Lower leg skin (tissue), 4 donors: ENCODE results near the gene OPRM1. TPM values are rescaled to one million over a fixed set of nuclear protein-coding genes. Genes with fewer than 3 reads are reported as not detected.

Experiments used
- DNase-seq, 2 donors: peaks; one replicate each; pipeline ENCODE4 v3.0.0-alpha.2; 2019; ENCODE audit warnings: low spot score in 2 of 2
- H3K4me3 ChIP-seq: fragments of 200-600 bp; sonication (generic); 2 replicates; pipeline ENCODE4 v1.5.1; 2017; ENCODE audit warnings: mild to moderate bottlenecking, low read depth; ENCODE audit not compliant: poor library complexity, severe bottlenecking
- CTCF ChIP-seq, 3 donors: fragments of 450-650 bp; IDR thresholded peaks; one replicate each; pipeline ENCODE4 v1.5.1; 2016; ENCODE audit warnings: antibody characterized with exemption in 3 of 3, mild to moderate bottlenecking in 3 of 3, moderate library complexity in 2 of 3
- POLR2A ChIP-seq, 2 donors: fragments of 450-650 bp; IDR thresholded peaks; one replicate each; pipeline ENCODE4 v1.6.1; 2016 to 2017; ENCODE audit warnings: antibody characterized with exemption in 2 of 2, mild to moderate bottlenecking in 1 of 2, moderate library complexity in 1 of 2
- WGBS, 2 donors: methylation state at CpG; one replicate each; pipeline ENCODE4 v1.1.5; 2018; 5-methylcytosine and 5-hydroxymethylcytosine counted together
- intact Hi-C: fragments of 100-400 bp; cut with DNase I; formaldehyde crosslinking; loops from one replicate; pipeline ENCODE4 v1.15.0; 2023; ENCODE audit warnings: low total_unique reads
- total RNA-seq, 4 donors: library from RNA; depleted of rRNA; stranded (reverse); fragments of >200 nt; gene quantifications; one replicate each; pipeline ENCODE4 v1.1.0, GENCODE V29; 2016

The OPRM1 gene
- total RNA-seq, 4 donors from 2014 or later, result not detected

- no peak for DNase-seq
- TF ChIP-seq CTCF (IDR thresholded peaks at IDR 0.05) (no peak), POLR2A (IDR thresholded peaks at IDR 0.05) (no peak)
- no peak overlapping the region for H3K4me3 ChIP-seq
- 87% methylated on average over 3 of the region's 3 CpGs for WGBS, 2 donors
- intact Hi-C loops, result no loop called here
Measured at GRCh38 chr6:154268486-154268885, 229.4 kb downstream of the OPRM1 start.

DNA sequence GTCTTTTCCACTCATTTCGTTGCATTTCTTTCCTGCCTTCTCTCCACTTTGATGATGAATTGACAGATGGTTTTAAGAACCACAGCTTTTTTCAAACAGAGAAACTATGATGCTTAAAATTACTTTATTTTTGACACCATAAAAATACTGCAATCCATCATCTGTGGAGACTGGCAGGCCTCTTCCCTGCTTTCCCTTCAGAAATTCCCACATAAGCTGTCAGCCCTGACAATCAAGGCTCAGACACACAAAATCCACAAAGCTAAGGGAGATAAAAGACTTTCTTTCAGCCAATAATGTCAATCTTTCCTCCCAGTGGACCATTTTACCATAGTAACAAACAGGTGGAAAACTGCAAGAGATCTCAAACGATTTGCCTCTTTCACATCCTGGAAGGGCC is 235.1 kb downstream of the OPRM1 start:
- intact Hi-C loops, result loop anchor here (10.0 kb wide), 1 partner anchor 119 kb away; no protein-coding TSS in a partner anchor

DNA sequence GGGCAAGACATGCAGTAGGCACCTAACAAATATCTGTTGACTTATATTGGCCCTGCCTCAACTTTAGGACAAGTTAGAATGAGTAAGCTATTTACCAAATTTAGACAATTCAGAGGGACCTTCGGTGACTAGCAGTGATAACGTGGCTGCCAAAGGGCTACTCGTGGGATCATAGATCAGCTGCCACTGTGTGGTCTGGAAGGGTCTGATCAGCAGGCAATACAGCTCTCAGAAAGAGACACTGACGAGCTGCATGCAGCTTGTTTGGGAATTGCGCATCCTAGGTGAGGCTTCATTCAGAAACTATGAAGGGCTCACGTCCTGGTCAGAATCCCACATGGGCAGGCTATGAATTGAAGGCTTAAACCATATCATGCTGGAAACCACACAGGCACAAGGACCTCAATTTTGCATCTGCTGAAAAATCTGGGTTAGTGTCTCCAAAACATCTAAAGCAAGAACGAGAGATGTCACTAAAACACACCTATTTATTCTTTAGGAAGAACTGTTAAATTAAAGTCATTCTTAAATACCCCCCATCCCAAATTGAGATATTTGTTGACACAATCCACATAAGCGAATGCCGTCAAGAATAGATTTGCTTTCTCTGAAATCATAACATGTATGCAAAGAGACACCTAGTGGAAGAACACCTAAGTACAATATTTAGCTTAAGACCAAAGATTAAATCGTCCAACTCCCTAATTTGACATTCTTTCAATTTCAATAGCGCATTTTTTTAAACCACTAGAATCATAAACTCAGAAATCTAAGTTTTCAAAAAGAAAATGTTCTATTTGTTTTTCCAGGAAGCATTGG is 238.0 kb downstream of the OPRM1 start:
- no peak for DNase-seq
- intact Hi-C loops, result loop anchor here (10.0 kb wide), 1 partner anchor 122 kb away; no protein-coding TSS in a partner anchor
- TF ChIP-seq POLR2A (IDR thresholded peaks at IDR 0.05), result no peak
- H3K4me3 ChIP-seq, result no peak overlapping the region
- 41 to 46% methylated on average over 11 of the region's 11 CpGs for WGBS, 2 donors

More for the DNA sequence above, 235.1 kb downstream of the OPRM1 start:
- no peak overlapping the region for H3K4me3 ChIP-seq
- no peak for DNase-seq
- TF ChIP-seq CTCF (IDR thresholded peaks at IDR 0.05), result no peak
- no peak for TF ChIP-seq POLR2A (IDR thresholded peaks at IDR 0.05)
- 81 to 89% methylated on average over 2 of the region's 2 CpGs for WGBS, 2 donors

GRCh38 chr6:154277629-154278017 is 238.6 kb downstream of the OPRM1 start:
- 58 to 59% methylated on average over 7 of the region's 7 CpGs for WGBS, 2 donors
- DNase-seq, result no peak
- intact Hi-C loops, result loop anchor here (10.0 kb wide), 1 partner anchor 123 kb away; no protein-coding TSS in a partner anchor
- no peak for TF ChIP-seq POLR2A (IDR thresholded peaks at IDR 0.05)
- no peak for TF ChIP-seq CTCF (IDR thresholded peaks at IDR 0.05)
- H3K4me3 ChIP-seq, result no peak overlapping the region

DNA sequence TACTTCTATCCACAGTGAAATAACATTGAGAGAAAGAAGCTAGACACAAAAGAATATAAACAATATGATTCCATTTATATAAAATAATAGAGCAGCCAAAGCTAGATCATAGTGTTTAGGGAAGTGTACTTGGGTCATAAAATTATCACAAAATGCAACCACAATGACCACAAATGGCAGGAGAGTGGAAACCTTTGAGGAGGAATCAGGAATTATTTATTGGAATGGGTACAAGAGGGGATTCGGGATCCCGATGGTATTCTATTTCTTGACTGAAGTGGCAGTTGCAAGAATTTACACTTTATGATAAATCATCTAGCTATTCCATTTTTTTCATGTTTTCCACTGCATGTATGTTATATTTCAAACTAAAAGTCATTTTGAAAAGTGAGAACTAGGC is 241.5 kb downstream of the OPRM1 start:
- TF ChIP-seq POLR2A (IDR thresholded peaks at IDR 0.05), result no peak
- no peak for TF ChIP-seq CTCF (IDR thresholded peaks at IDR 0.05)
- no peak for DNase-seq
- intact Hi-C loops, result no loop called here
- WGBS, 2 donors, result 51 to 52% methylated on average over 2 of the region's 2 CpGs
- H3K4me3 ChIP-seq, result no peak overlapping the region

DNA sequence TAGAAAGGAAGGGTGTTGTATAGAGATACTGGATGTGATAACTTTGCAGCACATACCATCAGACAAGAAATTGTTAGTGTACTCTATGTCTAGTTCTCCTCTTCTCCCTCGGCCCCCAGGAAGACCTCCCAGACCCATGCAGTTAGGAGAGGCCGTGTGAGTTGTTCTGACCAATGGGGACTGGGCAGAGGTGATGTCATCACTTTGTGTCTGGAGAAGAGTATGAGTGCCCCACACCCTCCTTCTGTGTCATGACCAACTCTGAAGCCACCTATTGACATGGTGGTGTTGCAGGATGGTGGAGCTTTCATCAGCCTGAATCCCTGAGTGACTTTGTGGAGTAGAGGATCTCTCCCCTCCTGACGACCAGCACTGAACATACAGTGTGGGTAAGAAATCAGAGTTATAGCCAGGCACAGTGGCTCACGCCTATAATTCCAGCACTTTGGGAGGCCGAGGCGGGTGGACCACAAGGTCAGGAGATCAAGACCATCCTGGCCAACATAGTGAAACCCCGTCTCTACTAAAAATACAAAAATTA is 245.3 kb downstream of the OPRM1 start:
- intact Hi-C loops, result no loop called here
- no peak for DNase-seq
- no peak overlapping the region for H3K4me3 ChIP-seq
- 93 to 96% methylated on average over 7 of the region's 7 CpGs for WGBS, 2 donors
- TF ChIP-seq CTCF (IDR thresholded peaks at IDR 0.05), result no peak
- no peak for TF ChIP-seq POLR2A (IDR thresholded peaks at IDR 0.05)
